Neutrophil (primary cell): ENCODE data around the gene PAWR.
"Not testable (repeated sequence)": the region's sequence is repeated elsewhere in the genome, so short reads cannot be mapped to it uniquely, and the experiment has no call there.

ENCODE experiments used
- H3K27ac ChIP-seq: fragments of 200-600 bp; sonication (generic); 2 replicates; pipeline ENCODE4 v1.5.1; 2016; ENCODE audit warnings: mild to moderate bottlenecking, moderate library complexity
- H3K27me3 ChIP-seq: fragments of 200-600 bp; sonication (generic); 2 replicates; pipeline ENCODE4 v1.6.0; 2016; ENCODE audit warnings: mild to moderate bottlenecking
- H3K36me3 ChIP-seq: fragments of 200-600 bp; sonication (generic); 2 replicates; pipeline ENCODE4 v1.5.1; 2017
- H3K4me1 ChIP-seq, 2 experiments: fragments of 200-600 bp in 1 of 2; sonication (generic) in 1 of 2; 1 replicate in 1 of 2; 2 replicates in 1 of 2; pipeline versions ENCODE4 v1.5.1 to v1.6.1; 2013 to 2016; ENCODE audit warnings: low read depth in 1 of 2, low read length in 1 of 2, mild to moderate bottlenecking in 1 of 2, moderate library complexity in 1 of 2; ENCODE audit not compliant: control insufficient read depth in 1 of 2, insufficient read depth in 1 of 2
- H3K4me3 ChIP-seq, 2 experiments: fragments of 200-600 bp in 1 of 2; sonication (generic) in 1 of 2; 1 replicate in 1 of 2; 2 replicates in 1 of 2; pipeline ENCODE4 v1.5.1; 2013 to 2016; ENCODE audit warnings: low read depth in 1 of 2, low read length in 1 of 2, mild to moderate bottlenecking in 1 of 2, moderate library complexity in 1 of 2
- H3K9me3 ChIP-seq: fragments of 200-600 bp; sonication (generic); 2 replicates; pipeline ENCODE4 v1.5.1; 2016
- TF ChIP-seq, protein P1 (sequence below): fragments of 200-600 bp; sonication (generic); IDR thresholded peaks from 2 replicates; pipeline ENCODE4 v1.5.1; 2016; ENCODE audit warnings: antibody characterized with exemption

PAWR gene

GRCh38 chr12:79566452-79567174, 124.2 kb downstream of the PAWR start:
- H3K27ac ChIP-seq = no peak overlapping the region
- no peaks in the 10 kb centered on the region for H3K4me1 ChIP-seq
- no peaks in the 10 kb centered on the region for H3K9me3 ChIP-seq
- H3K27me3 ChIP-seq = no peaks in the 10 kb centered on the region
- TF ChIP-seq, protein P1, sequence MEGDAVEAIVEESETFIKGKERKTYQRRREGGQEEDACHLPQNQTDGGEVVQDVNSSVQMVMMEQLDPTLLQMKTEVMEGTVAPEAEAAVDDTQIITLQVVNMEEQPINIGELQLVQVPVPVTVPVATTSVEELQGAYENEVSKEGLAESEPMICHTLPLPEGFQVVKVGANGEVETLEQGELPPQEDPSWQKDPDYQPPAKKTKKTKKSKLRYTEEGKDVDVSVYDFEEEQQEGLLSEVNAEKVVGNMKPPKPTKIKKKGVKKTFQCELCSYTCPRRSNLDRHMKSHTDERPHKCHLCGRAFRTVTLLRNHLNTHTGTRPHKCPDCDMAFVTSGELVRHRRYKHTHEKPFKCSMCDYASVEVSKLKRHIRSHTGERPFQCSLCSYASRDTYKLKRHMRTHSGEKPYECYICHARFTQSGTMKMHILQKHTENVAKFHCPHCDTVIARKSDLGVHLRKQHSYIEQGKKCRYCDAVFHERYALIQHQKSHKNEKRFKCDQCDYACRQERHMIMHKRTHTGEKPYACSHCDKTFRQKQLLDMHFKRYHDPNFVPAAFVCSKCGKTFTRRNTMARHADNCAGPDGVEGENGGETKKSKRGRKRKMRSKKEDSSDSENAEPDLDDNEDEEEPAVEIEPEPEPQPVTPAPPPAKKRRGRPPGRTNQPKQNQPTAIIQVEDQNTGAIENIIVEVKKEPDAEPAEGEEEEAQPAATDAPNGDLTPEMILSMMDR = no peak
- no peaks in the 10 kb centered on the region for H3K36me3 ChIP-seq
- H3K4me3 ChIP-seq = no peak overlapping the region

- not testable (repeated sequence) for H3K27me3 ChIP-seq, H3K27ac ChIP-seq, H3K4me1 ChIP-seq, H3K36me3 ChIP-seq, H3K4me3 ChIP-seq, H3K9me3 ChIP-seq
These were observed 125.9 kb downstream of the PAWR start for GRCh38 chr12:79564727-79565350.

- no peaks in the 10 kb centered on the region for H3K4me1 ChIP-seq
- H3K27ac ChIP-seq = no peak overlapping the region
- TF ChIP-seq, protein P1 = no peak
- H3K9me3 ChIP-seq = no peaks in the 10 kb centered on the region
- H3K36me3 ChIP-seq = no peaks in the 10 kb centered on the region
- no peaks in the 10 kb centered on the region for H3K27me3 ChIP-seq
- H3K4me3 ChIP-seq = no peak overlapping the region
These were observed 127.6 kb downstream of the PAWR start for GRCh38 chr12:79563021-79563740.

DNA sequence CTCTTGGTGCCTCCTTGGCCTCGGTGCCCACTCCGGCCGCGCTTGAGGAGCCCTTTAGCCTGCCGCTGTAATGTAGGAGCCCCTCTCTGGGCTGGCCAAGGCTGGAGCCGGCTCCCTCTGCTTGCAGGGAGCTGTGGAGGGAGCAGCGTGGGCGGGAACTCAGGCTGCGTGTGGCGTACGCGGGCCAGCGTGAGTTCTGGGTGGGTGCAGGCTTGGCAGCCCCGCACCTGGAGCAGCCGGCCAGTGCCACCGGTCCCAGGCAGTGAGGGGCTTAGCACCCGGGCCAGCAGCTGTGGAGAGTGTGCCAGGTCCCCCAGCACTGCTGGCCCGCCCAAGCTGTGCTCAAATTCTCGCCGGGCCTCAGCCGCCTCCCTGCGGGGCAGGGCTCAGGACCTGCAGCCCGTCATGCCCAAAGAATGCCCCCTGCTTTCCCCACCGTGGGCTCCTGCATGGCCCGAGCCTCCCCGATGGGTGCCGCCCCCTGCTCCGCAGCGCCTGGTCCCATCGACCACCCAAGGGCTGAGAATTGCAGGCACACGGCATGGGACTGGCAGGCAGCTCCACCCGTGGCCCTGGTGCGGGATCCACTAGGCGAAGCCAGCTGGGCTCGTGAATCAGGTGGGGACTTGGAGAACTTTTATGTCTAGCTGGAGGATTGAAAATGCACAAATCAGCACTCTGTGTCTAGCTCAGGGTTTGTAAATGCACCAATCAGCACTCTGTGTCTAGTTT, 129.2 kb downstream of the PAWR start:
- no peaks in the 10 kb centered on the region for H3K36me3 ChIP-seq
- no peak overlapping the region for H3K4me3 ChIP-seq
- no peaks in the 10 kb centered on the region for H3K9me3 ChIP-seq
- no peaks in the 10 kb centered on the region for H3K27me3 ChIP-seq
- H3K4me1 ChIP-seq = no peaks in the 10 kb centered on the region
- TF ChIP-seq, protein P1 = no peak
- no peak overlapping the region for H3K27ac ChIP-seq

GRCh38 chr12:79560225-79560889, 130.4 kb downstream of the PAWR start:
- Histone ChIP-seq H3K9me3 (no peaks in the 10 kb centered on the region), H3K27me3 (no peaks in the 10 kb centered on the region), H3K36me3 (no peaks in the 10 kb centered on the region), H3K4me3 (no peak overlapping the region), H3K27ac (no peak overlapping the region), H3K4me1 (no peaks in the 10 kb centered on the region)
- TF ChIP-seq, protein P1 = no peak
